Ureter (tissue), 1 donor: ENCODE results near the gene NBEA. TPM values are rescaled to one million over a fixed set of nuclear protein-coding genes. Genes with fewer than 3 reads are reported as not detected.
"Not testable (repeated sequence)": the region's sequence is repeated elsewhere in the genome, so short reads cannot be mapped to it uniquely, and the experiment has no call there.

Source experiments
- DNase-seq: peaks from one replicate; pipeline ENCODE4 v3.0.0-alpha.2; 2020; ENCODE audit warnings: low spot score
- total RNA-seq: library from RNA; stranded (reverse); gene quantifications from one replicate; pipeline ENCODE4 v1.2.4, GENCODE V29; 2023
- donor health status: DM: yes; HTN: yes; CAD: no.

NBEA gene
- total RNA-seq, 1 donor from 2014 or later = 16.7 TPM

- no peak for DNase-seq
Observed at GRCh38 chr13:35389535-35389934, 447.5 kb downstream of the NBEA start.

GRCh38 chr13:35392768-35393167 lies 450.7 kb downstream of the NBEA start:
- DNase-seq = no peak

GRCh38 chr13:35393886-35394285 lies 451.8 kb downstream of the NBEA start:
- no peak for DNase-seq

GRCh38 chr13:35408285-35408684 lies 466.2 kb downstream of the NBEA start:
- not testable (repeated sequence) for DNase-seq

- no peak for DNase-seq
Observed at GRCh38 chr13:35411059-35411744, 469.1 kb downstream of the NBEA start.

GRCh38 chr13:35448465-35448864 lies 506.4 kb downstream of the NBEA start:
- DNase-seq = no peak

- no peak for DNase-seq
Observed at GRCh38 chr13:35449821-35450220, 507.8 kb downstream of the NBEA start.

GRCh38 chr13:35455022-35455421 lies 513.0 kb downstream of the NBEA start:
- DNase-seq = no peak

- DNase-seq = no peak
Observed at GRCh38 chr13:35457258-35457657, 515.2 kb downstream of the NBEA start.

- no peak for DNase-seq
Observed at GRCh38 chr13:35460061-35460460, 518.0 kb downstream of the NBEA start.

- no peak for DNase-seq
Observed at GRCh38 chr13:35465371-35465770, 523.3 kb downstream of the NBEA start.

GRCh38 chr13:35468195-35468594 lies 526.1 kb downstream of the NBEA start:
- no peak for DNase-seq

- DNase-seq = no peak
Observed at GRCh38 chr13:35469806-35470525, 527.9 kb downstream of the NBEA start.

- DNase-seq = no peak
Observed at GRCh38 chr13:35470671-35471661, 528.9 kb downstream of the NBEA start.

GRCh38 chr13:35471706-35472322 lies 529.7 kb downstream of the NBEA start:
- DNase-seq = no peak

- no peak for DNase-seq
Observed at GRCh38 chr13:35472323-35472881, 530.3 kb downstream of the NBEA start.

GRCh38 chr13:35473206-35473775 lies 531.2 kb downstream of the NBEA start:
- no peak for DNase-seq

- no peak for DNase-seq
Observed at GRCh38 chr13:35473802-35474201, 531.7 kb downstream of the NBEA start.

- no peak for DNase-seq
Observed at GRCh38 chr13:35474496-35475211, 532.6 kb downstream of the NBEA start.

- peak; percentile 47 for DNase-seq
Observed at GRCh38 chr13:35475212-35475959, 533.3 kb downstream of the NBEA start.
